Fibroblast of upper back skin (primary cell): Measurements from ENCODE around the gene ALOXE3.

Experiments
- DNase-seq: peaks from one replicate; pipeline ENCODE4 v3.0.0-alpha.2; 2013

Gene ALOXE3

GRCh38 chr17:8141741-8142140, 23.4 kb upstream of the ALOXE3 start:
- DNase-seq: no peak

- DNase-seq: no peak
Measured at GRCh38 chr17:8141045-8141444, 22.7 kb upstream of the ALOXE3 start.

GRCh38 chr17:8140065-8141029, 22.0 kb upstream of the ALOXE3 start:
- no peak for DNase-seq

- DNase-seq: peak; percentile 99
Measured at GRCh38 chr17:8138672-8139371, 20.5 kb upstream of the ALOXE3 start.

GRCh38 chr17:8138374-8138671, 20.0 kb upstream of the ALOXE3 start:
- no peak for DNase-seq

GRCh38 chr17:8137645-8138373, 19.5 kb upstream of the ALOXE3 start:
- DNase-seq: no peak

GRCh38 chr17:8133941-8134340, 15.6 kb upstream of the ALOXE3 start:
- no peak for DNase-seq

GRCh38 chr17:8133399-8133798, 15.1 kb upstream of the ALOXE3 start:
- DNase-seq: no peak

GRCh38 chr17:8131844-8132441, 13.6 kb upstream of the ALOXE3 start:
- DNase-seq: no peak

- DNase-seq: no peak
Measured at GRCh38 chr17:8128125-8128784, 9.9 kb upstream of the ALOXE3 start.

GRCh38 chr17:8126491-8127066, 8.3 kb upstream of the ALOXE3 start:
- peak; percentile 24 for DNase-seq

- DNase-seq: no peak
Measured at GRCh38 chr17:8125947-8126490, 7.7 kb upstream of the ALOXE3 start.

GRCh38 chr17:8125154-8125946, 7.0 kb upstream of the ALOXE3 start:
- DNase-seq: peak; percentile 77

GRCh38 chr17:8124350-8125153, 6.2 kb upstream of the ALOXE3 start:
- peak; percentile 15 for DNase-seq

- no peak for DNase-seq
Measured at GRCh38 chr17:8123695-8124349, 5.5 kb upstream of the ALOXE3 start, which contains the start of gene HES7. Gene HES7, minus strand, starts transcription at chr17:8124106. Its CDS starts 22 bp downstream, at chr17:8124084.

- DNase-seq: no peak
Measured at GRCh38 chr17:8122924-8123694, 4.8 kb upstream of the ALOXE3 start.

GRCh38 chr17:8122422-8122923, 4.2 kb upstream of the ALOXE3 start:
- peak; percentile 35 for DNase-seq

- DNase-seq: peak; percentile 62
Measured at GRCh38 chr17:8121681-8122421, 3.5 kb upstream of the ALOXE3 start.
